ENCODE data around the gene EVA1B.

DNA sequence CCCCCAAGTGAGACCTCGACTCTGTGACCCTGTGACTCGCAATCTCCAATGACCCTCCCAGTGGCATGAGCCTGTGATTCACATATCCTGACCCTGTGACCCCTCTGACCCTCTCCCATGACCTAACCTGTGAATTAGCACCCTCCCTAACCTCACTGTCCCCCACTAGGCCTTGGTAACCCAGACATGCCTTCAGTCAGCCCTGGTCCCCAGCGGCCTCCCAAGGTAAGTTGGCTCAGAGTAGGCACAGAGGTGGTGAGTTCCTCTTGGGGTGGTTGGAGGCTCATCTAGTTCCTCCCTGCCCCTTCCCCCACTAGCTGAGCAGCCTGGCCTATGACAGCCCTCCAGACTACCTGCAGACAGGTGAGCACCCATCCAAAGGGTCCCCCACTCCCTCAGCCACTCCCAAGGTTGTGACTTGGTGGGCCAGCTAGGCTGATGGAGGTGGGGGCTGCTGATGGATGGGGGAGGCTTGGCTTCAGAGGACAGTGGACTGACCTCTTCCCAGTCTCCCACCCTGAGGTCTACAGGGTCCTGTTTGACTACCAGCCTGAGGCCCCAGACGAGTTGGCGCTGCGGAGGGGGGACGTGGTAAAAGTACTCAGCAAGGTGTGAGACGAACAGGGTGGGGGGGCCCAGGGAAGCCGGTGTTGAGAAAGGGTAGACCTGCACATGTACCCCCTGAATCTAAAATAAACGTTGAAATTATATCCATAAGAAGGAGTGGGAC lies 15.7 kb downstream of the EVA1B start:
- TF ChIP-seq CTCF (IDR thresholded peaks at IDR 0.05), result no peak
- no peak for TF ChIP-seq POLR2A (IDR thresholded peaks at IDR 0.05)
